HCT116 (cell line): ENCODE data around the gene CHST11.

ENCODE experiments used
- CEBPB ChIP-seq: IDR thresholded peaks from 2 replicates; pipeline ENCODE4 v1.6.1; 2012; ENCODE audit warnings: low read depth
- CTCF ChIP-seq, 3 experiments: fragments of 200-600 bp in 1 of 3; sonication (generic) in 1 of 3; IDR thresholded peaks in 2 of 3; conservative IDR thresholded peaks in 1 of 3; 2 replicates each; pipeline ENCODE4 v1.5.1; 2012 to 2017; ENCODE audit warnings: low read depth in 2 of 3, low read length in 2 of 3, antibody characterized with exemption in 1 of 3, borderline replicate concordance in 1 of 3, control low read depth in 1 of 3, mild to moderate bottlenecking in 1 of 3, mixed read lengths in 1 of 3, mixed run types in 1 of 3, moderate library complexity in 1 of 3; ENCODE audit not compliant: insufficient read depth in 1 of 3
- EGR1 ChIP-seq: IDR thresholded peaks from 2 replicates; pipeline ENCODE4 v1.6.1; 2012; ENCODE audit warnings: low read depth
- EZH2 ChIP-seq: fragments of 200-600 bp; sonication (generic); IDR thresholded peaks from 2 replicates; pipeline ENCODE4 v1.6.1; 2017; ENCODE audit warnings: antibody characterized with exemption, mixed run types
- JUND ChIP-seq: IDR thresholded peaks from 2 replicates; pipeline ENCODE4 v1.6.1; 2012
- POLR2A ChIP-seq: IDR thresholded peaks from 2 replicates; pipeline ENCODE4 v1.7.0; 2011; ENCODE audit warnings: borderline replicate concordance; ENCODE audit not compliant: insufficient read depth, insufficient read length; ENCODE audit errors: extremely low read depth
- POLR2AphosphoS5 ChIP-seq: IDR thresholded peaks from 2 replicates; pipeline ENCODE4 v1.6.1; 2011; ENCODE audit warnings: mild to moderate bottlenecking, low read depth, low read length, moderate library complexity
- YY1 ChIP-seq: IDR thresholded peaks from 2 replicates; pipeline ENCODE4 v1.6.1; 2011; ENCODE audit warnings: low read length, low read depth, moderate library complexity, mild to moderate bottlenecking; ENCODE audit not compliant: insufficient replicate concordance; ENCODE audit errors: extremely low read depth
- ZNF274 ChIP-seq: fragments of 200-500 bp; sonication (Bioruptor generic); IDR thresholded peaks from 2 replicates; pipeline ENCODE4 v1.6.1; 2014; ENCODE audit warnings: mild to moderate bottlenecking, low read depth, low read length, inconsistent platforms
- TF ChIP-seq, protein P1 (sequence below): IDR thresholded peaks from 2 replicates; pipeline ENCODE4 v1.6.1; 2012
- TF ChIP-seq, protein P2 (sequence below): IDR thresholded peaks from 2 replicates; pipeline ENCODE4 v1.6.1; 2012; ENCODE audit warnings: low read depth

DNA sequence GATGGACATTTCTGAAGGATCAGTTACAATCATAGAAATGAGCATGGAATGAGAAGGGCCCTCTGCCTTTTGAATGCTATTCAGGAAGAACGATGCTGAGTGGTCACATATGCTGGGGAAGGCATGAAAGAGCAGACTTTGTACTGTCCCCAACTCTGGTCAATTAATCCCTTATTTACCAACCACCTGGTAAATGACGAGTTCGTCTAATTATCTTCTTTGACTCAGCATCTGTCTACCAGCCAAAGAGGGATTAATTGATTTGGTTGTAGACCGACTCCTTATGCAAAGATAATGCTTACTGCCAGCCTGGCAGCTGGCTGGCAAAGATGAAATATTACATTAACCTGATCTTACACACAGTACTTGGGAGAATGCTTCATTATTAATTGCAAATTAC lies 152.2 kb downstream of the CHST11 start:
- TF ChIP-seq EZH2 (no peak), CTCF (IDR thresholded peaks at IDR 0.05 in 2 of 3, conservative IDR thresholded peaks at IDR 0.05 in 1 of 3; ENCODE audit: borderline replicate concordance in 1 of 3, insufficient read depth in 1 of 3, low read depth in 2 of 3, low read length in 2 of 3) (no peak), CEBPB (no peak), POLR2A (no peak), EGR1 (no peak), JUND (no peak), YY1 (no peak), POLR2AphosphoS5 (no peak), ZNF274 (no peak)
- TF ChIP-seq, protein P1, sequence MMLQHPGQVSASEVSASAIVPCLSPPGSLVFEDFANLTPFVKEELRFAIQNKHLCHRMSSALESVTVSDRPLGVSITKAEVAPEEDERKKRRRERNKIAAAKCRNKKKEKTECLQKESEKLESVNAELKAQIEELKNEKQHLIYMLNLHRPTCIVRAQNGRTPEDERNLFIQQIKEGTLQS: no peak
- TF ChIP-seq, protein P2, sequence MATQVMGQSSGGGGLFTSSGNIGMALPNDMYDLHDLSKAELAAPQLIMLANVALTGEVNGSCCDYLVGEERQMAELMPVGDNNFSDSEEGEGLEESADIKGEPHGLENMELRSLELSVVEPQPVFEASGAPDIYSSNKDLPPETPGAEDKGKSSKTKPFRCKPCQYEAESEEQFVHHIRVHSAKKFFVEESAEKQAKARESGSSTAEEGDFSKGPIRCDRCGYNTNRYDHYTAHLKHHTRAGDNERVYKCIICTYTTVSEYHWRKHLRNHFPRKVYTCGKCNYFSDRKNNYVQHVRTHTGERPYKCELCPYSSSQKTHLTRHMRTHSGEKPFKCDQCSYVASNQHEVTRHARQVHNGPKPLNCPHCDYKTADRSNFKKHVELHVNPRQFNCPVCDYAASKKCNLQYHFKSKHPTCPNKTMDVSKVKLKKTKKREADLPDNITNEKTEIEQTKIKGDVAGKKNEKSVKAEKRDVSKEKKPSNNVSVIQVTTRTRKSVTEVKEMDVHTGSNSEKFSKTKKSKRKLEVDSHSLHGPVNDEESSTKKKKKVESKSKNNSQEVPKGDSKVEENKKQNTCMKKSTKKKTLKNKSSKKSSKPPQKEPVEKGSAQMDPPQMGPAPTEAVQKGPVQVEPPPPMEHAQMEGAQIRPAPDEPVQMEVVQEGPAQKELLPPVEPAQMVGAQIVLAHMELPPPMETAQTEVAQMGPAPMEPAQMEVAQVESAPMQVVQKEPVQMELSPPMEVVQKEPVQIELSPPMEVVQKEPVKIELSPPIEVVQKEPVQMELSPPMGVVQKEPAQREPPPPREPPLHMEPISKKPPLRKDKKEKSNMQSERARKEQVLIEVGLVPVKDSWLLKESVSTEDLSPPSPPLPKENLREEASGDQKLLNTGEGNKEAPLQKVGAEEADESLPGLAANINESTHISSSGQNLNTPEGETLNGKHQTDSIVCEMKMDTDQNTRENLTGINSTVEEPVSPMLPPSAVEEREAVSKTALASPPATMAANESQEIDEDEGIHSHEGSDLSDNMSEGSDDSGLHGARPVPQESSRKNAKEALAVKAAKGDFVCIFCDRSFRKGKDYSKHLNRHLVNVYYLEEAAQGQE: no peak
